Skeletal muscle tissue (tissue), 4 donors: ENCODE measurements around the gene CLEC3B. TPM values are rescaled to one million over a fixed set of nuclear protein-coding genes. Genes with fewer than 3 reads are reported as not detected.
A peak's percentile ranks its signal among the peaks of the same experiment; 100 is the strongest.

ENCODE experiments used
- H3K27ac ChIP-seq: one replicate; pipeline ENCODE4 v1.7.0; 2013; ENCODE audit warnings: mild to moderate bottlenecking, low read depth, low read length, inconsistent platforms
- H3K27me3 ChIP-seq, 3 donors: one replicate each; pipeline ENCODE4 v1.7.0; 2013; ENCODE audit warnings: low read length in 3 of 3; ENCODE audit not compliant: control insufficient read depth in 3 of 3, insufficient read depth in 3 of 3
- H3K36me3 ChIP-seq, 3 donors: one replicate each; pipeline ENCODE4 v1.7.0; 2013; ENCODE audit warnings: low read length in 3 of 3; ENCODE audit not compliant: control insufficient read depth in 3 of 3, insufficient read depth in 3 of 3
- H3K4me1 ChIP-seq, 3 donors: one replicate each; pipeline ENCODE4 v1.7.0; 2013; ENCODE audit warnings: low read length in 3 of 3, mild to moderate bottlenecking in 3 of 3; ENCODE audit not compliant: control insufficient read depth in 3 of 3, insufficient read depth in 3 of 3
- H3K4me3 ChIP-seq, 3 donors: one replicate each; pipeline ENCODE4 v1.7.0; 2013; ENCODE audit warnings: low read length in 3 of 3
- H3K9ac ChIP-seq, 3 donors: one replicate each; pipeline ENCODE4 v1.7.0; 2013; ENCODE audit warnings: low read length in 3 of 3, mild to moderate bottlenecking in 3 of 3, moderate library complexity in 2 of 3, low read depth in 1 of 3
- H3K9me3 ChIP-seq, 3 donors: one replicate each; pipeline ENCODE4 v1.7.0; 2013; ENCODE audit warnings: low read length in 3 of 3; ENCODE audit not compliant: control insufficient read depth in 3 of 3
- total RNA-seq: library from RNA; depleted of rRNA; stranded (reverse); fragments of >200 nt; gene quantifications from one replicate; pipeline ENCODE4 v1.2.3, GENCODE V29; 2014
- donor health status: Osteomylitis.

CLEC3B gene
- total RNA-seq, 1 donor from 2014 or later, result 129 TPM

DNA sequence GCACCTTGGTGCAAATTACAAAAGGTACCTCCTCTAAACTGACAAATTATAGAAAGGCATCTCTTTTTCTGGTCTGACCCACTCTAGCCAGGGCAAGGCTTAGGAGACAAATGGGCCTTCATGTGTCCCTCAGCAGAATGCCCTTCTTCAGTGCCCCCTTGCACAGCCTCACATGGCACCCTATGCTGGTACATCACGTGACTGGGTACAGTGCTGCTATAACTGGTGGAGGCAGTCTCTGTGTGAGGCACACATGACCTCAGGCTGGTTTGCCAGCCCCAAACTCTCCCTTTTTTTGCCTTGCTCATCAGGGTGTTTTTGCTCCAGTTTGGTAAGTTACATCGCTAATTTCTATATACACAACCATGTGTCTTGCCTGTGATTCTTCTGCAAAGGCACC, 3.1 kb downstream of the CLEC3B start:
- Histone ChIP-seq H3K4me3 (peak overlapping the region in 2 of 3 donors; percentile 33 to 41), H3K27me3 (peaks cover 3 to 14% (median 10%) of the 10 kb centered on the region in 3 donors), H3K9me3 (no peaks in the 10 kb centered on the region), H3K27ac (peak overlapping the region; percentile 12), H3K9ac (no peak overlapping the region), H3K36me3 (peaks cover 0 to 29% (median 7%) of the 10 kb centered on the region in 3 donors), H3K4me1 (peaks cover 42 to 52% (median 45%) of the 10 kb centered on the region in 3 donors)

DNA sequence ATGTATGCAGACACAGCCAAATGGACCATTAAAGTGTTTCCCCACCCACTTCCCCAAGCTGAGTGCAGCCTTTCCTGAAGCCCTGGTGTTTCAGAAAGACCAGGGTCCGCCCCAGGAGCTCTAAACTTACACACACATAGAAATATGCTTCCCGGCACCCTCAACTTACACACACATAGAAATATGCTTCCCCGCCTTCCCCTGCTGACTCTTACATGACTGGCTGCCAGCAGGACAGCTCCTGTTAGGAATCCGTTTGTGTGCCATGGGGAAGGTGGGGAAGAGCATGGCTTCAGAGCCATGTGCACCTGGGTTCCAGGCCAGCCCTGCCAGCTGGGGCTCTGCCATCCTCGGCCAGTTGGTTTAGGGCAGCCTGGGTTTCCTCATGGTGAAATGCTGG, 3.6 kb downstream of the CLEC3B start:
- Histone ChIP-seq H3K4me3 (no peak overlapping the region), H3K9ac (peak overlapping the region in 1 of 3 donors; percentile 33), H3K27ac (no peak overlapping the region), H3K27me3 (peaks cover 3 to 14% (median 10%) of the 10 kb centered on the region in 3 donors), H3K36me3 (peaks cover 0 to 29% (median 7%) of the 10 kb centered on the region in 3 donors), H3K9me3 (no peaks in the 10 kb centered on the region), H3K4me1 (peaks cover 40 to 50% (median 43%) of the 10 kb centered on the region in 3 donors)

DNA sequence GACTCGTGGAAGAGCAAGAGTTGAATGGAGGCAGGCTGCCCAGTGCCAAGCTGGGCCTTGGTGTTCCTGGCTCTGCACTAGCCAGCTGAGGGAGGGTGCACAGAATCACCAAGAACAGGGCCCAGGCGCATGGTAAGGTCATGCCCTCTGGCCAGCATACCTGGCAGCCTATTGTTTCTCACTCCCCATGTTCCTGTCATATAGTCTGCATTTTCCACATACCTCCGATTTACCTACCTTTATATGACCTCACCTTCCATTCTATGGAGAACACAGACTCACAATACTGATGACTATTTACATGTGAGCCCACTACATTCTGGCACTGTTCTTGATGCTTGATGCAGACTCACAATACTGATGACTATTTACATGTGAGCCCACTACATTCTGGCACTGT, 5.4 kb downstream of the CLEC3B start:
- Histone ChIP-seq H3K27ac (no peak overlapping the region), H3K9ac (no peak overlapping the region), H3K36me3 (peaks cover 0 to 29% (median 7%) of the 10 kb centered on the region in 3 donors), H3K9me3 (no peaks in the 10 kb centered on the region), H3K4me1 (peaks cover 33 to 44% (median 44%) of the 10 kb centered on the region in 3 donors), H3K4me3 (no peak overlapping the region), H3K27me3 (peaks cover 4 to 7% (median 4%) of the 10 kb centered on the region in 3 donors)

DNA sequence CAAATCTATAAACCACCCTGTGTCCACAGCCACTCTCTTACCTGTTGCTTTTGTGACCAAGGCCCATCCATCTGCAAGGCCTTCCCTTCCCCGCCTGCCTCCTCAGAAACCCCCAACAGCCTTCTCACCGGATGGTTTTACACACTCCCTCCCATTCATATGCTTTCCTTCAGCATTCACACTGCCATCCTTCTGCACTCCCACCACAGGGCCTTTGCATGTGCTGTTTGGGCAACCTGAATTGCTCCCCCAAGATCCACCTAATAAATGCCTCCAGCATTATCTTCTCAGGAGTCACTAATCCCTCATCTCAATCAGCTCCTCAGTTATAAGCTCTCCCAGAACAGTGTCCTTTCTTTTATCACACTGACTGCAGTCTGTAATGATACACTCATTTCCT, 6.0 kb downstream of the CLEC3B start:
- peaks cover 35 to 44% (median 41%) of the 10 kb centered on the region in 3 donors for H3K4me1 ChIP-seq
- no peak overlapping the region for H3K9ac ChIP-seq
- no peak overlapping the region for H3K27ac ChIP-seq
- H3K27me3 ChIP-seq, result peaks cover 0 to 4% (median 4%) of the 10 kb centered on the region in 3 donors
- no peaks in the 10 kb centered on the region for H3K9me3 ChIP-seq
- no peak overlapping the region for H3K4me3 ChIP-seq
- H3K36me3 ChIP-seq, result peaks cover 0 to 29% (median 7%) of the 10 kb centered on the region in 3 donors

DNA sequence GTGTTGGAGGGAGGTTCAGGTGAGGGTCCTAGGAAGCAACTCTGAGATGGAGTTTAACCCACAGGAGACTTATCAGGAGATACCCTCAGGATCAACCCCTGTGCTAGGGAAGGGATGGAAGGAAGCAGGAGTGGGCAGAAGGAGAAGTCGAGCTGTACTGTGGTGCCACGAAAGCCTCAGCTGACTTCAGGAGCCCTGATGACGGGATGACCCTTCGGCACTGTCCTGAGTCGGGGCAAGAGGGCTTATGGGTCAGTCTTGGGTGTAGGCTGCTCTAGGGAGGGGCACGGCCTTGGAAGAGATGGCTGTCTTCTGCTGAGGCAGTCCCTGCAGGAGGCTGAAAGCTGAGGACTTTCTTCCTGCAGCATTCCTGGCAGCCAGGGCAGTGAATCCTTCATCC, 7.7 kb downstream of the CLEC3B start:
- H3K9ac ChIP-seq, result no peak overlapping the region
- peaks cover 30 to 36% (median 34%) of the 10 kb centered on the region in 3 donors for H3K4me1 ChIP-seq
- H3K4me3 ChIP-seq, result no peak overlapping the region
- H3K27ac ChIP-seq, result peak overlapping the region; percentile 30
- no peaks in the 10 kb centered on the region for H3K9me3 ChIP-seq
- H3K36me3 ChIP-seq, result peaks cover 0 to 29% (median 7%) of the 10 kb centered on the region in 3 donors
- peaks cover 0 to 4% (median 0%) of the 10 kb centered on the region in 3 donors for H3K27me3 ChIP-seq

DNA sequence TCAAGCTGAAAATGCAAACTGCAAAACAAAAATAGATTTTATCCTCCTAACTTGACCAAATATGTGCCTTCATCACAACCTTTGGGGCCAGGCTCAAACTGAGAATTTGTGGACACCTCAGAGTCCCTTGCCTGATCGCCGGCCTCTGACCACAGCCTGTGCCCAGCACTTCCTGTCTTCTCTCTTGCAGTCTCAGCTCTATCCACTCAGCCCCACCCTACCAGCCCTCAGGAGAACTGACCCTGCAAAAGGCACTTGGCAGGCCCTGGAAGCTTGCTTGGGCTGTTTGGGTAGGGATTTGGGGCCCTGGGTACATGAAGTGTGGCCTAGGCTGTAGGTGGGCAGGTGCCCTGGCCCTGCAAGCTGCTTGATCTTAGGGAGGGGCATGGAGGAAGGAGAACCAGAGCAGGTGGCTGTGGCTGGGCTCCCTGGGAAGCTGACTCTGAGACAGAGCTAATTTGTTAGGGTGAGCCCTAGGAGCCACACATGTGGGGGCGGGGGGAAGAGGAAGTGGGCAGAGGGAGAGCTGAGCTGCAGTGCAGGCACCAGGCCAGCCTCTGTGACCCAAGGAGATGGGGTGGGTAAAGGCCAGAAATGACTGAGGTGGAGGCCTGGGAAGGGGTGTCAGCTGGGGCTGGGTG, 8.6 kb downstream of the CLEC3B start:
- Histone ChIP-seq H3K27ac (peak overlapping the region; percentile 62), H3K4me3 (no peak overlapping the region), H3K9ac (peak overlapping the region in 1 of 3 donors; percentile 8), H3K4me1 (peaks cover 23 to 30% (median 25%) of the 10 kb centered on the region in 3 donors), H3K9me3 (no peaks in the 10 kb centered on the region), H3K36me3 (peaks cover 0 to 29% (median 5%) of the 10 kb centered on the region in 3 donors), H3K27me3 (peaks cover 0 to 4% (median 0%) of the 10 kb centered on the region in 3 donors)

DNA sequence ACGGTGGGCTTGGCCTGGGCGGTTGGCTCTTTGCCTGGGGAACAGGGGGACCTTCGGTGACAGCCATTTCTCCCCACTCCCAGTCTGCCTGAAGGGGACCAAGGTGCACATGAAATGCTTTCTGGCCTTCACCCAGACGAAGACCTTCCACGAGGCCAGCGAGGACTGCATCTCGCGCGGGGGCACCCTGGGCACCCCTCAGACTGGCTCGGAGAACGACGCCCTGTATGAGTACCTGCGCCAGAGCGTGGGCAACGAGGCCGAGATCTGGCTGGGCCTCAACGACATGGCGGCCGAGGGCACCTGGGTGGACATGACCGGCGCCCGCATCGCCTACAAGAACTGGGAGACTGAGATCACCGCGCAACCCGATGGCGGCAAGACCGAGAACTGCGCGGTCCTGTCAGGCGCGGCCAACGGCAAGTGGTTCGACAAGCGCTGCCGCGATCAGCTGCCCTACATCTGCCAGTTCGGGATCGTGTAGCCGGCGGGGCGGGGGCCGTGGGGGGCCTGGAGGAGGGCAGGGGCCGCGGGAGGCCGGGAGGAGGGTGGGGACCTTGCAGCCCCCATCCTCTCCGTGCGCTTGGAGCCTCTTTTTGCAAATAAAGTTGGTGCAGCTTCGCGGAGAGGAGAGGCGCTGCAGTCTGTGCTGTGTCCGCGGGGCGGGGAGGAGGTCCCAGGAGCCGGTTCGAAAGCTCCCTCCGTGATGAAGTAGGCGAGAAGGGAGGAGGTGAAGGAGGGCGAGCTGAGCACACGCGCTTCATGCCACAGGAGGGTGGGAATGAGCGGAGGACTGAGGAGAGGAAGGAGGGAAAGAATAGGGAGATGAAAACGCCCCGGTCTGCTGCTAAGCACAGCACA, 9.6 kb downstream of the CLEC3B start:
- Histone ChIP-seq H3K4me3 (peak overlapping the region; percentile 43 to 54 (median 43)), H3K27me3 (peaks cover 0 to 4% (median 0%) of the 10 kb centered on the region in 3 donors), H3K9ac (peak overlapping the region in 2 of 3 donors; percentile 23 to 24), H3K4me1 (peaks cover 21 to 30% (median 23%) of the 10 kb centered on the region in 3 donors), H3K36me3 (peaks cover 0 to 29% (median 5%) of the 10 kb centered on the region in 3 donors), H3K27ac (peak overlapping the region; percentile 62), H3K9me3 (no peaks in the 10 kb centered on the region)

DNA sequence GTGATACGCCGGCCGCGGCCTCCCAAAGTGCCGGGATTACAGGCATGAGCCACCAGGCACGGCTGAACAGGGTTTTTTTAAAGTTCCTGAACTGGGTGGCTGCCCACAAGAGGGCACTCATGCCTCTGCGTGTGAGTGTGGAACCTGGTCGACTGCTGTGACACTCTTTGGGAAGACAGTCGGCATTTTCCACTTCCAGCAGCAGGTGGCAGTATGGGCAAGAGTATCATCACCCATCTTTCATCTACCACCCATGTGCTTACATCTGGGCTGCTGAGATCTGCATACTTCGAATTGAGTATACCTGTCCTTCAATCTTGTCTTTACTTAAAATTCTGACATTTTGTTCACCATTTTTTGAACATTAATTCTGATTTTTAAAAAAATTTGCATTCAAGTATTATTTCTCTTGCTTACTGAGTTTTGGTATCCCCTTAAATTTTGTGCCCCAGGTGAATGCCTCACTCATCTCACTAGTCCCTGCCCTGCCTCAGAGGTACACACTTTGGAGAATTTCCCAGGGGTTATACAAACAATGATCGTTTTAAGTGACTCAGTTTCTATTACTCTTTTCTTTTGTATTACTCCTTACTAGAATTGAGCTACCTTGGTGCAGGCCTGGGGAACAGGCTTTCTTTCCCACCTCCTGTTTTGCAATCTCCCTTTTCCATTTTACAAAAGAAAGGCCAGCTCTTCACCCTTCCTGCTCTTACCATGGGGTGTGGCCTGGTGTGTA, 11.8 kb downstream of the CLEC3B start:
- H3K4me3 ChIP-seq, result no peak overlapping the region
- peak overlapping the region in 1 of 3 donors; percentile 27 for H3K9ac ChIP-seq
- H3K27ac ChIP-seq, result no peak overlapping the region
- peaks cover 21 to 33% (median 22%) of the 10 kb centered on the region in 3 donors for H3K4me1 ChIP-seq
- no peaks in the 10 kb centered on the region for H3K9me3 ChIP-seq
- peaks cover 0 to 4% (median 0%) of the 10 kb centered on the region in 3 donors for H3K27me3 ChIP-seq
- peaks cover 0 to 12% (median 0%) of the 10 kb centered on the region in 3 donors for H3K36me3 ChIP-seq

DNA sequence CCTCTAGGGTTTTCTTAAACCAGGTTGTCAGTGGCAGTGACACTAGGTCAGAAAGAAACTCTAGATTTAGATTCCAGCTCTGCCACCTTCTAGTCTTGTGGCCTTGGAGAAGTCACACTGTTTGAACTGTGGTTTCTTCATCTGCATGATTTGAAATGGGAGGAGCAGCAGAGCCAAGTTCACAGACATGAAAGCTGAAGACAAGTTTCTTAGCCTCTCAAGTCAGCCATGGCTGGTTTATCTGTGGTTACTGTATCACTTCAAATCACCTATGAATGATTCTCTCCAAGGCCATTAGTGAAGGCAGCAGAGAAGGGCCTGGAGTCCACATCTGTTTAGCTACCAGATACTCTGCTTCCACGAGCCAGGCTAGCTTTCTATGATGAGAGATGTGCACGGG, 15.6 kb downstream of the CLEC3B start:
- H3K9me3 ChIP-seq, result no peaks in the 10 kb centered on the region
- H3K27me3 ChIP-seq, result no peaks in the 10 kb centered on the region
- H3K27ac ChIP-seq, result no peak overlapping the region
- H3K9ac ChIP-seq, result no peak overlapping the region
- H3K36me3 ChIP-seq, result no peaks in the 10 kb centered on the region
- no peak overlapping the region for H3K4me3 ChIP-seq
- peaks cover 3 to 6% (median 3%) of the 10 kb centered on the region in 3 donors for H3K4me1 ChIP-seq
